SHP77 treated with DMSO at 0.1 percent for 48 hours (cell line): ENCODE measurements around the gene PXT1.

Source experiments
- DNase-seq: peaks from one replicate; lab custom pipeline; 2025; lab: John Stamatoyannopoulos, UW

The PXT1 gene

DNA sequence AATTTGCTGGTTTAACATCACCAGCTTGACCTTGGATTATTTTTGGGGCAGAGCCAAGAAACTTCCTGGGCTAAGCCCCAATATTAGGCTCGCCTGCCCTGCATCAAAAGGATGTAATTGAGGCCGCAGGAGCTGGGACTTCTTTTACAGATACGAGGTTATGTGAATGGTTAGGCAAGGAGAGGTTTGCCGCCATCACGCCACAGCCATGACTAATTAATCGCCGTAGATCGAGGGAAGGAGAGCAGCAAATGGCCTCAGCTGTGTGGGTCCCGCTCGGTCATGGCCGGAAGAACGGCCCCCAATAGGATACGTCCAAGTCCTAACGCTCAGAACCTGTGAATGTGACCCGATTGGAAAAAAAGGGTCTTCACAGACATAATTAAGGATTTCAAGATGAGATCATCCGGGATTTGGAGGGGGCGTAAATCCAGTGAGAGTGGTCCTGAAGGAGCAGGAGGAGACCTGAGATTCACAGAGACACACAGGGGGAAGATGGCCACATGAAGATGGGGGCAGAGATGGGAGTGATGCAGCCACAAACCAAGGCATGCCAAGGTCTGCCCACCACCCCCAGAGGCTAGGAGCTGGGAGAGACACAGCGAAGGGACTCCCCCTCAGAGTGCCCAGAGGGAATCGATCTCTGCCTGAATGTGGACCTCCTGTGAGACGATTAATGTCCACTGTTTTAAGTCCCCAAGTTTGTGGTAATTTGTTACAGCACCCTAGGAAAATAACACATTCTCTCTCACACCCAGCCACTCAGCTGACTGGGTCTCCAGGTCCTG is 96.0 kb downstream of the PXT1 start:
- DNase-seq: no peak

DNA sequence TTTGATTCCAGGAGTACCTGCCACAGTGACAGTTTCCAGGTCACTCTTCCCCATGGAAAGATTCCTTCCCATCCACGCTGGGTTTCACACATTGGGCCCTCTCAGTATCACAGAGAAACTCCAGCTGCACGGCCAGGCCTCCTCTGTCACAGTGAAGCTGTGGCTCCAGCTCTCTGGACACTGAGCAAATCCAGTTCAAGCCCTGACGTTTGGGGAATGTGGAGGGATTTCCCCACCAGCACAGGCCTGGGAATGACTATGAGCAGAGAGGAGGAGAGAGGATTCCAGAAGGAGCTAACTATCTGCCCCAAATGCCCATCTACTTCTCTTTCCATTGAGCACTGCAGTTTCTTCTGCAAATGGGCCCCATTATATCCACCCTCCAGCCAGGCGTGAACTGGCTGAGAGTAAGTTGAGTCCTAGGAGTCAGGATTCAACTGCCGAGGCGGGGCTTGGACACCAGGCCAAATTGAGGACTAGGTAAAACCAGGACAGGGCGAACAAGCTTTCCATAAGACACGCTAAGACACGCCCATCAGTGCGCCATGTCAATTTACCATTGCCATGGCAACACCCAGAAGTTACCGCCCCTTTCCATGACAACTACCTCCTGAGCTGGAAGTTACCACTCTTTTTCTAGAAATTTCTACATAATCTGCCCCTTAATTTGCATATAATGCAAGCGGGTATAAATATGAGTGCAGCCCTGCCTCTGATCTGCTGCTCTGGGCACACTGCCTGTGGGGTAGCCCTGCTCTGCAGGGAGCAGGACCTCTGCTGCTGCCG is 96.8 kb downstream of the PXT1 start:
- DNase-seq: no peak

GRCh38 chr6:36343109-36343680 is 99.5 kb downstream of the PXT1 start:
- no peak for DNase-seq

DNA sequence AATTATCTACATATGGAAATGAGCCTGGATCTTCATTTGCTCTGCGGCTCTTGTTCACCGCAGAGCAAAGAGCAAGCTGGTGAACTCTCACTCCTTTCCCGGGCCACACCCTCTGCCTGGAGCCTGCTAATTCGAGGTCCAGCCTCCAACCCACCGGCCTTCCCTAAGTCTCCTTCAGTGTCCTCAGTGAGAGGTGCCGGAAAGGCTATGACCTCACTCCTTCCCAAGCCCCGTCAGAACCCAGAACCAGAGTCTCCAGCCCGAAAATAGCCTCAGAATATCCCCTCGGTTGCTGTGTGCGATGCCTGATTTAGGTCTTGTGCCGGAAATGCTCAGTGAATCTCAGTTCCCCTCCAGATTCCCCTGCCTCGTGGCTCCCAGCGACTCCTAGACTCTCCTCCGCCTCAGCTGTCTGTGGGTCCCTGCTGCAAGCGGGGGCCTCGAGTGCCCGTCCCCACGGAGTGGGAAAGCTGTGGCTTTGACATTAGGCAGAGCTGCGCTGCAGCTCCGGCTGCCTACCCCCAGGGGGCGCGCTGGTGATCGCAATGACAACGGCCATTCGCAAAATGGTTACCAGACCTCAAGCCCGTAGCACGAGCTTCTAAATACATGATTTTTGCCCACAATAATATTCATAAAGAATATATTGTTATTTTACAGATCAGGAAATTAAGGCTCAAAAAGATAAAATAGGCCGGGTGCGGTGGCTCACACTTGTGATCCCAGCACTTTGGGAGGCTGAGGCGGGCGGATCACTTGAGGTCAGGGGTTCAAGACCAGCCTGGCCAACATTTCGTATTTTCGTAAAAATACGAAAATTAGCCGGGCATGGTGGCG is 101.8 kb downstream of the PXT1 start:
- no peak for DNase-seq
